HepG2 (cell line): ENCODE measurements around the gene GPATCH2. TPM values are rescaled to one million over a fixed set of nuclear protein-coding genes. Genes with fewer than 3 reads are reported as not detected.

Source experiments
- ATAC-seq: fragments of 200-7000 bp; cut with Tn5 transposase; 3 replicates; pipeline ENCODE4 v1.9.1; 2020; ENCODE audit warnings: mild to moderate bottlenecking, moderate library complexity
- BruUV-seq: library from RNA; stranded (reverse); fragments of 400-500 nt; replicated peaks from 2 replicates; lab custom pipeline; 2021; lab: Mats Ljungman, UMichigan
- CTCF ChIA-PET: fragments of 300-600 bp; formaldehyde crosslinking; extraction: SDS; loops from one replicate; lab custom pipeline; 2021; ENCODE audit warnings: low total read pairs, inconsistent platforms, low intra/inter-chr PET ratio; lab: Yijun Ruan, JAX
- POLR2A ChIA-PET: fragments of 350-600 bp; sonication (Branson Sonifier 250); formaldehyde crosslinking; loops from one replicate; lab custom pipeline; 2020; ENCODE audit warnings: antibody characterized with exemption, inconsistent platforms; lab: Yijun Ruan, JAX
- DNase-seq: peaks from one replicate; pipeline ENCODE4 v3.0.0-alpha.2; 2015; ENCODE audit warnings: low spot score
- FAIRE-seq: peaks from 3 replicates; lab custom pipeline; 2011; peaks lifted over from hg19 to GRCh38; lab: Jason Lieb, UNC
- H2AFZ ChIP-seq: one replicate; pipeline ENCODE4 v1.6.1; 2011; ENCODE audit warnings: low read length, inconsistent platforms
- H3K27ac ChIP-seq: fragments of 300-600 bp; 3 replicates; pipeline ENCODE4 v1.8.0; 2011; ENCODE audit warnings: mixed run types, mild to moderate bottlenecking, mixed read lengths, low read length, inconsistent platforms; ENCODE audit not compliant: insufficient read depth; ENCODE audit errors: extremely low read length
- H3K27me3 ChIP-seq, 2 experiments: fragments of 200-600 bp in 1 of 2; 2 replicates in 1 of 2; 3 replicates in 1 of 2; pipeline versions ENCODE4 v1.6.0 to v1.8.0; 2011; ENCODE audit warnings: low read length in 2 of 2, mild to moderate bottlenecking in 2 of 2, moderate library complexity in 2 of 2, inconsistent platforms in 1 of 2; ENCODE audit not compliant: insufficient read depth in 2 of 2, control insufficient read depth in 1 of 2
- H3K36me3 ChIP-seq, 2 experiments: fragments of 200-600 bp in 1 of 2; replicated peaks in 1 of 2; 2 replicates in 1 of 2; 3 replicates in 1 of 2; pipeline versions ENCODE4 v1.5.1 to v1.8.0; 2011; ENCODE audit warnings: low read length in 2 of 2, inconsistent platforms in 1 of 2; ENCODE audit not compliant: insufficient read depth in 2 of 2, control insufficient read depth in 1 of 2
- H3K4me1 ChIP-seq: 2 replicates; pipeline ENCODE4 v1.5.1; 2012; ENCODE audit warnings: low read length, inconsistent platforms; ENCODE audit not compliant: insufficient read depth
- H3K4me2 ChIP-seq: 2 replicates; pipeline ENCODE4 v1.6.0; 2011; ENCODE audit warnings: low read depth, low read length, inconsistent platforms
- H3K4me3 ChIP-seq, 3 experiments: fragments of 200-600 bp in 1 of 3; sonication (generic), shearing (Covaris generic) in 1 of 3; replicated peaks in 1 of 3; 2 replicates each; pipeline ENCODE4 v1.5.1; 2011 to 2016; ENCODE audit warnings: low read length in 3 of 3, inconsistent platforms in 2 of 3, low read depth in 2 of 3, mild to moderate bottlenecking in 2 of 3, control low read depth in 1 of 3, mixed read lengths in 1 of 3; ENCODE audit not compliant: insufficient read depth in 1 of 3
- H3K79me2 ChIP-seq: one replicate; pipeline ENCODE4 v1.6.1; 2011; ENCODE audit warnings: low read length, inconsistent platforms; ENCODE audit not compliant: insufficient read depth
- H3K9ac ChIP-seq: 2 replicates; pipeline ENCODE4 v1.6.0; 2011; ENCODE audit warnings: mild to moderate bottlenecking, low read depth, low read length, inconsistent platforms; ENCODE audit not compliant: insufficient read depth
- H3K9me3 ChIP-seq: 2 replicates; pipeline ENCODE4 v1.5.1; 2012; ENCODE audit warnings: mild to moderate bottlenecking, low read length
- H4K20me1 ChIP-seq: 2 replicates; pipeline ENCODE4 v1.6.0; 2011; ENCODE audit warnings: inconsistent platforms, mild to moderate bottlenecking, low read length, moderate library complexity; ENCODE audit not compliant: insufficient read depth
- CHCHD3 ChIP-seq: sonication (generic); formaldehyde crosslinking; IDR thresholded peaks from 2 replicates; pipeline ENCODE4 v1.8.0; 2022; ENCODE audit warnings: mild to moderate bottlenecking, missing genetic modification reagents, moderate library complexity
- KAT8 ChIP-seq: IDR thresholded peaks from 2 replicates; pipeline ENCODE4 v1.6.1; 2016; ENCODE audit warnings: missing genetic modification reagents, missing compliant biosample characterization
- NR2F2 ChIP-seq: IDR thresholded peaks from 2 replicates; pipeline ENCODE4 v1.6.1; 2012; ENCODE audit warnings: low read depth, inconsistent platforms, borderline replicate concordance
- POLR2A ChIP-seq, 2 experiments: IDR thresholded peaks; 2 replicates each; pipeline ENCODE4 v1.6.1; 2011; ENCODE audit warnings: low read depth in 2 of 2, low read length in 2 of 2, mild to moderate bottlenecking in 1 of 2, moderate library complexity in 1 of 2; ENCODE audit not compliant: insufficient read depth in 1 of 2
- SMARCC2 ChIP-seq: fragments of 450-650 bp; IDR thresholded peaks from 2 replicates; pipeline ENCODE4 v1.6.1; 2017; ENCODE audit warnings: antibody characterized with exemption, mild to moderate bottlenecking
- ZNF30 ChIP-seq: sonication (generic); formaldehyde crosslinking; IDR thresholded peaks from 2 replicates; pipeline ENCODE4 v1.5.0; 2020; ENCODE audit warnings: mild to moderate bottlenecking, missing genetic modification reagents
- ZNF430 ChIP-seq: sonication (generic); formaldehyde crosslinking; IDR thresholded peaks from 2 replicates; pipeline ENCODE4 v1.9.0; 2021; ENCODE audit warnings: mild to moderate bottlenecking, missing genetic modification reagents
- ZNF597 ChIP-seq: sonication (generic); formaldehyde crosslinking; IDR thresholded peaks from 2 replicates; pipeline ENCODE4 v1.5.0; 2020; ENCODE audit warnings: missing genetic modification reagents
- ZSCAN25 ChIP-seq: sonication (generic); formaldehyde crosslinking; IDR thresholded peaks from 2 replicates; pipeline ENCODE4 v1.8.0; 2022; ENCODE audit warnings: mild to moderate bottlenecking, missing genetic modification reagents
- WGBS: methylation state at CpG from one replicate; pipeline ENCODE4 v1.1.6; 2017; ENCODE audit warnings: low lambda C conversion rate; 5-methylcytosine and 5-hydroxymethylcytosine counted together
- in situ Hi-C: cut with HindIII; loops from 2 replicates; pipeline ENCODE4 v1.10.0; 2017; ENCODE audit warnings: low pct_unique_long_range_greater_than_20kb; ENCODE audit not compliant: extremely low pct_ligation_motif_present
- intact Hi-C: fragments of 100-400 bp; cut with micrococcal nuclease; formaldehyde crosslinking; loops from one replicate; pipeline ENCODE4 v1.10.0; 2022; ENCODE audit not compliant: unreplicated experiment
- polyA plus RNA-seq, 8 experiments: library from polyadenylated mRNA; depleted of rRNA in 3 of 8; stranded (reverse) in 7 of 8; unstranded in 1 of 8; fragments of >200 nt; fragmentation: Illumina TruSeq in 4 of 8; extraction: Trizol in 4 of 8; gene quantifications; 2 replicates each; pipeline versions ENCODE4 v1.2.1 to v1.2.3, GENCODE V29; 2011 to 2016; ENCODE audit warnings: low read depth in 4 of 8, missing spikeins in 1 of 8, mixed read lengths in 1 of 8; ENCODE audit not compliant: insufficient read depth in 1 of 8
- total RNA-seq, 5 experiments: library from RNA; depleted of rRNA; stranded (reverse); fragments of >200 nt; fragmentation: Illumina TruSeq; extraction: Trizol; gene quantifications; 2 replicates each; pipeline ENCODE4 v1.2.3, GENCODE V29; 2016; ENCODE audit warnings: low read depth in 1 of 5

GPATCH2 gene
- total and polyA plus RNA-seq, 2 of the 13 experiments (the other 11 are each of a cell fraction or from before 2014, with no cell fraction given): 3.5 to 15.7 TPM

- no peak for TF ChIP-seq ZNF597 (CRISPR knock-in tag)
- no peak for TF ChIP-seq POLR2A (IDR thresholded peaks at IDR 0.05; ENCODE audit: insufficient read depth in 1 of 2, low read depth in 2 of 2, low read length in 2 of 2)
- TF ChIP-seq ZNF430: no peak
- no peak for TF ChIP-seq NR2F2
- TF ChIP-seq SMARCC2: no peak
- TF ChIP-seq ZSCAN25 (CRISPR knock-in tag): no peak
- TF ChIP-seq CHCHD3 (CRISPR knock-in tag): no peak
- no peak for TF ChIP-seq KAT8
- TF ChIP-seq, all 625 proteins: peak for 0
Measured at GRCh38 chr1:217506878-217507277, 124.0 kb downstream of the GPATCH2 start (continued).

- DNase-seq: no peak
Measured at GRCh38 chr1:217498209-217498608, 132.7 kb downstream of the GPATCH2 start.

More at GRCh38 chr1:217498209-217498608, 132.7 kb downstream of the GPATCH2 start:
- no peak for ATAC-seq
- TF ChIP-seq ZNF30 (CRISPR knock-in tag): no peak
- TF ChIP-seq, all 625 proteins: peak for 0
- POLR2A ChIA-PET: no interaction called here
- WGBS: 97% methylated on average over 5 of the region's 5 CpGs
- Histone ChIP-seq H3K79me2 (no peaks in the 10 kb centered on the region), H3K4me2 (no peak overlapping the region), H3K9me3 (no peaks in the 10 kb centered on the region), H3K27ac (no peak overlapping the region), H3K9ac (no peak overlapping the region), H2AFZ (no peak overlapping the region), H4K20me1 (no peaks in the 10 kb centered on the region), H3K4me1 (no peaks in the 10 kb centered on the region), H3K4me3 (no peak overlapping the region), H3K27me3 (no peaks in the 10 kb centered on the region), H3K36me3 (no peaks in the 10 kb centered on the region)
- FAIRE-seq: no peak
- no TSS peak for BruUV-seq
- intact Hi-C loops (no loop called here), in situ Hi-C loops (no loop called here)
- CTCF ChIA-PET: no interaction called here
